PC-9 (cell line): ENCODE measurements around the gene ZNF174. TPM values are rescaled to one million over a fixed set of nuclear protein-coding genes. Genes with fewer than 3 reads are reported as not detected.

Experiments
- BruUV-seq: library from RNA; stranded (reverse); fragments of 400-500 nt; replicated peaks from 2 replicates; lab custom pipeline; 2021; lab: Mats Ljungman, UMichigan
- CTCF ChIA-PET: fragments of 300-600 bp; sonication (Branson Sonifier 250); formaldehyde crosslinking; loops from one replicate; lab custom pipeline; 2022; ENCODE audit warnings: antibody characterized with exemption; lab: Charles Lee
- POLR2A ChIA-PET: fragments of 300-600 bp; sonication (Branson Sonifier 250); formaldehyde crosslinking; loops from one replicate; lab custom pipeline; 2022; ENCODE audit warnings: antibody characterized with exemption; ENCODE audit not compliant: unreplicated experiment; lab: Charles Lee
- DNase-seq, 2 experiments: peaks; one replicate each; pipeline versions ENCODE4 v3.0.0 to v3.0.0-alpha.2; 2015 to 2022; ENCODE audit warnings: mixed read lengths in 1 of 2
- H2AFZ ChIP-seq: fragments of 200-600 bp; sonication (generic); 2 replicates; pipeline ENCODE4 v1.8.1; 2017; ENCODE audit warnings: antibody characterized with exemption
- H3F3A ChIP-seq: fragments of 200-600 bp; sonication (generic); 2 replicates; pipeline ENCODE4 v1.8.1; 2017; ENCODE audit warnings: antibody characterized with exemption, mild to moderate bottlenecking, low read depth; ENCODE audit not compliant: insufficient read depth
- H3K27ac ChIP-seq: fragments of 200-600 bp; sonication (generic); 2 replicates; pipeline ENCODE4 v1.6.1; 2016; ENCODE audit warnings: mixed run types
- H3K27me3 ChIP-seq: fragments of 200-600 bp; sonication (generic); 2 replicates; pipeline ENCODE4 v1.6.1; 2016; ENCODE audit warnings: low read depth, mixed run types; ENCODE audit not compliant: insufficient read depth
- H3K36me3 ChIP-seq: fragments of 200-600 bp; sonication (generic); 2 replicates; pipeline ENCODE4 v1.6.1; 2016; ENCODE audit warnings: low read depth, mixed run types
- H3K4me1 ChIP-seq: fragments of 200-600 bp; sonication (generic); replicated peaks from 2 replicates; pipeline ENCODE4 v1.6.1; 2016; ENCODE audit warnings: mixed run types; ENCODE audit not compliant: insufficient read depth
- H3K4me2 ChIP-seq: fragments of 200-600 bp; sonication (generic); 2 replicates; pipeline ENCODE4 v1.6.1; 2017; ENCODE audit warnings: mixed run types
- H3K4me3 ChIP-seq: fragments of 200-600 bp; sonication (generic); 2 replicates; pipeline ENCODE4 v1.6.1; 2016; ENCODE audit warnings: mixed run types
- H3K79me2 ChIP-seq: fragments of 200-600 bp; sonication (generic); 2 replicates; pipeline ENCODE4 v1.6.1; 2017; ENCODE audit warnings: low read depth, mixed run types
- H3K9me2 ChIP-seq: fragments of 200-600 bp; sonication (generic); 2 replicates; pipeline ENCODE4 v1.8.1; 2017; ENCODE audit warnings: mild to moderate bottlenecking; ENCODE audit not compliant: insufficient read depth
- H3K9me3 ChIP-seq: fragments of 200-600 bp; sonication (generic); 2 replicates; pipeline ENCODE4 v1.8.1; 2016; ENCODE audit warnings: low read depth; ENCODE audit not compliant: insufficient read depth
- H4K20me1 ChIP-seq: fragments of 200-600 bp; sonication (generic); 2 replicates; pipeline ENCODE4 v1.8.1; 2017; ENCODE audit not compliant: insufficient read depth
- CTCF ChIP-seq: fragments of 200-600 bp; sonication (generic); conservative IDR thresholded peaks from 2 replicates; pipeline ENCODE4 v1.6.1; 2017; ENCODE audit warnings: mixed run types, antibody characterized with exemption, mild to moderate bottlenecking, moderate library complexity
- EZH2 ChIP-seq: fragments of 200-600 bp; sonication (generic); IDR thresholded peaks from 2 replicates; pipeline ENCODE4 v1.8.0; 2017; ENCODE audit warnings: antibody characterized with exemption, low read depth
- intact Hi-C: fragments of 100-400 bp; cut with micrococcal nuclease; formaldehyde crosslinking; loops from one replicate; pipeline ENCODE4 v1.10.0; 2022; ENCODE audit not compliant: unreplicated experiment
- total RNA-seq: library from RNA; stranded (reverse); gene quantifications from 2 replicates; pipeline ENCODE4 v1.2.3, GENCODE V29; 2021

The ZNF174 gene
- total RNA-seq, 1 experiment from 2014 or later = 13.2 TPM

- Histone ChIP-seq H3K79me2 (no peaks in the 10 kb centered on the region), H3K27me3 (peaks cover 79% of the 10 kb centered on the region), H3K9me2 (no peaks in the 10 kb centered on the region), H3K4me3 (no peak overlapping the region), H3K4me1 (no peaks in the 10 kb centered on the region), H3K36me3 (no peaks in the 10 kb centered on the region), H4K20me1 (no peaks in the 10 kb centered on the region; the same call in 1 of the 2 replicates), H2AFZ (no peak overlapping the region), H3K4me2 (no peak overlapping the region), H3K27ac (no peak overlapping the region), H3K9me3 (no peaks in the 10 kb centered on the region), H3F3A (no peaks in the 10 kb centered on the region)
- no TSS peak for BruUV-seq
- TF ChIP-seq CTCF (no peak), EZH2 (no peak)
- CTCF ChIA-PET = no interaction called here
- no peak for DNase-seq
- intact Hi-C loops = no loop called here
- POLR2A ChIA-PET = no interaction called here
Observed at GRCh38 chr16:3434373-3434772, 33.4 kb downstream of the ZNF174 start.

GRCh38 chr16:3439637-3440036 lies 38.6 kb downstream of the ZNF174 start:
- Histone ChIP-seq H3K79me2 (no peaks in the 10 kb centered on the region), H2AFZ (no peak overlapping the region), H3K4me2 (no peak overlapping the region), H3K9me2 (no peaks in the 10 kb centered on the region), H3K9me3 (no peaks in the 10 kb centered on the region), H3F3A (no peaks in the 10 kb centered on the region), H4K20me1 (no peaks in the 10 kb centered on the region; the same call in 1 of the 2 replicates), H3K4me3 (no peak overlapping the region), H3K36me3 (no peaks in the 10 kb centered on the region), H3K27ac (no peak overlapping the region), H3K4me1 (no peaks in the 10 kb centered on the region), H3K27me3 (peaks cover 64% of the 10 kb centered on the region)
- no TSS peak for BruUV-seq
- DNase-seq = no peak
- no peak for TF ChIP-seq CTCF
- TF ChIP-seq EZH2 = no peak
- CTCF ChIA-PET = no interaction called here
- POLR2A ChIA-PET = no interaction called here
- intact Hi-C loops = no loop called here

- no peaks in the 10 kb centered on the region for H3K9me3 ChIP-seq
- POLR2A ChIA-PET = interaction anchor here (0.6 kb wide), 1 partner anchor 66 kb away, joined by 8 read pairs; no protein-coding TSS in a partner anchor
- CTCF ChIA-PET = interaction anchor here (0.7 kb wide), 1 partner anchor 145 kb away, joined by 4 read pairs; no protein-coding TSS in a partner anchor
- TF ChIP-seq CTCF (no peak), EZH2 (no peak)
- H3K4me3 ChIP-seq = no peak within 1 kb of the TSS
- H3K79me2 ChIP-seq = no peaks in the 10 kb centered on the region
- H3K27me3 ChIP-seq = peaks cover 30% of the 10 kb centered on the region
- DNase-seq = peak in 1 of 2 experiments; percentile 71
- H3K4me2 ChIP-seq = no peak within 1 kb of the TSS
- H2AFZ ChIP-seq = no peak within 1 kb of the TSS
- H3F3A ChIP-seq = no peaks in the 10 kb centered on the region
- H3K27ac ChIP-seq = no peak within 1 kb of the TSS
- intact Hi-C loops = no loop called here
- no peaks in the 10 kb centered on the region for H3K36me3 ChIP-seq
- BruUV-seq = no TSS peak
- H3K9me2 ChIP-seq = no peaks in the 10 kb centered on the region
- H3K4me1 ChIP-seq = no peaks in the 10 kb centered on the region
- no peaks in the 10 kb centered on the region for H4K20me1 ChIP-seq
Observed at GRCh38 chr16:3443108-3444031, 42.4 kb downstream of the ZNF174 start, which contains the start of the genes NAA60 and ZNF597. Gene NAA60 (plus strand): TSS chr16:3443680. CDS start chr16:3476228, 32,548 bp downstream. Gene ZNF597 (minus strand): TSS chr16:3443504. CDS start chr16:3443153, 351 bp downstream.
